ENCODE measurements around the gene SPECC1. TPM values are rescaled to one million over a fixed set of nuclear protein-coding genes. Genes with fewer than 3 reads are reported as not detected.
A peak's percentile ranks its signal among the peaks of the same experiment; 100 is the strongest.
"Not testable (repeated sequence)": the region's sequence is repeated elsewhere in the genome, so short reads cannot be mapped to it uniquely, and the experiment has no call there.

SPECC1 gene
- polyA plus RNA-seq, 1 experiment = 13.0 TPM

- TF ChIP-seq CTCF (IDR thresholded peaks at IDR 0.05; ENCODE audit: insufficient read depth, low read depth, low read length) = no peak
- H3K4me3 ChIP-seq (ENCODE audit: low read depth, low read length) = no peak overlapping the region
- POLR2A ChIA-PET = no interaction called here
- H3K27me3 ChIP-seq (ENCODE audit: control insufficient read depth, insufficient read depth, low read length) = no peaks in the 10 kb centered on the region
- H3K36me3 ChIP-seq (ENCODE audit: control insufficient read depth, insufficient read depth, low read length) = no peaks in the 10 kb centered on the region; the same call in 1 of the 2 replicates
- DNase-seq (ENCODE audit: low read depth) = no peak
- CTCF ChIA-PET = interaction anchor here (0.6 kb wide), 1 partner anchor 961 kb away, joined by 3 read pairs; no protein-coding TSS in a partner anchor
Measured at GRCh38 chr17:20259668-20260067, 250.5 kb downstream of the SPECC1 start.

DNA sequence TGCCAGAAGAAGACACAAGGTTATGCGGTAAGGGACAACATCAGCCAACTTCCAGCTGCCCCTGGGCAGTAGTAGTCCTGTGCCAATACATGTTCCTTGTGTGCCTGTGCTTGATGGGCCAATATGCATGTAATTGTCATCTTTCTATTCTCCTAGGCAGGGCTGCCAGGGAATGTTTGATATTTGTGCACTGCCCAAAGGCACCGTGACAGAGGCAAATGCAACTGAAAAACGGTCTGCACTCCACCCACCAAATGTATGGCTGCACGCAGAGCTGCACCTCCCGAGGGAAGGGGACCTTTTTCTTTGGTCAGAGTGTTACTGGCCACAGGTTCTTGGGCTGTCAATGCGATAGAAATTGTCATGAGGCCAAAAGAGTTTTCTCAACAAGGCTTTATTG, 251.1 kb downstream of the SPECC1 start:
- DNase-seq (ENCODE audit: low read depth) = no peak
- CTCF ChIA-PET = interaction anchor here (1.6 kb wide), 1 partner anchor 13 kb away, joined by 5 read pairs; no protein-coding TSS in a partner anchor
- no peak for TF ChIP-seq CTCF (IDR thresholded peaks at IDR 0.05; ENCODE audit: insufficient read depth, low read depth, low read length)
- Histone ChIP-seq H3K36me3 (ENCODE audit: control insufficient read depth, insufficient read depth, low read length) (no peaks in the 10 kb centered on the region; the same call in 1 of the 2 replicates), H3K4me3 (ENCODE audit: low read depth, low read length) (no peak overlapping the region), H3K27me3 (ENCODE audit: control insufficient read depth, insufficient read depth, low read length) (no peaks in the 10 kb centered on the region)
- POLR2A ChIA-PET = no interaction called here

DNA sequence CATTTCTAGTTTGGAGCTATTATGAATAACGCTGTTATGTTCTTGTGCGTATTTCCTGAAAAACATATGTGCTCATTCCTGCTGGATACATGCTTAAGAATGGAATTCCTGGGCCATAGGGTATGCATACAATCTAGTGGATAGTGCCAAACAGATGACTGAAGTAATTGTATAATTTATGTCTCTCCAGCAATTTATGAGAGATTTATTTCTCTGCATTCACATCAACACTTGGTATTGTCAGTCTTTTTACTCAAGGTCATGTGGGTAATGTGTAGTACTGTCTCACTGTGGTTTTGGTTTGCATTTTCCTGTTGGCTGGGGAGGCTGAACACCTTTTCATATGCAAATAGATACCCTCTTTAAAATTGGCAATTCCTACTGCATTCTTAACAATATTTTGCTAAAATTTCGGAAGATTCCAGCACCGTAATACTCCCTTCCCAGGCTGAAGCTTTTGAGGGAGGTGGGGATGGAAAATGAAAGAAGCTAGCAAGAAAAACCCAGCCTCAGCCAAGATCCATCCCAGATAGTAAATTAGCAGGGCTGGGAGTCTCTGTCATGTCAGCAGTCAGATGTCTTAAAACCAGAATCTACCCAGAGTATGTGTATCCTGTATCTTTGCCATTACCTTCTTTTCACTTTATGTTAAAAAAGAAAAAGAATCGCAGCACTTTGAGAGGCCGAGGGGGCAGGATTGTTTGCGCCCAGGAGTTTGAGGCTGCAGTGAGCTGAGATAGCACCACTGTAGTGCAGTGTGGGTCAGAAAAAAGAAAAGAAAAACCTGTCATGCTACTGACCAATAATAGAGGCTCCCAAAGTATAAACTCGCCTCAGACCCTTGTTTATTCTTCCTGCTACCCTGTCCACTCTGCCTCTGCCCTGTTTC, 253.3 kb downstream of the SPECC1 start:
- no peak overlapping the region for H3K4me3 ChIP-seq (ENCODE audit: low read depth, low read length)
- DNase-seq (ENCODE audit: low read depth) = no peak
- CTCF ChIA-PET = interaction anchor here (0.6 to 1.6 kb wide), 3 partner anchors 9 to 35 kb away, joined by 3 to 5 read pairs (median 3); no protein-coding TSS in a partner anchor
- no peaks in the 10 kb centered on the region; the same call in 1 of the 2 replicates for H3K36me3 ChIP-seq (ENCODE audit: control insufficient read depth, insufficient read depth, low read length)
- TF ChIP-seq CTCF (IDR thresholded peaks at IDR 0.05; ENCODE audit: insufficient read depth, low read depth, low read length) = no peak
- POLR2A ChIA-PET = no interaction called here
- no peaks in the 10 kb centered on the region for H3K27me3 ChIP-seq (ENCODE audit: control insufficient read depth, insufficient read depth, low read length)

DNA sequence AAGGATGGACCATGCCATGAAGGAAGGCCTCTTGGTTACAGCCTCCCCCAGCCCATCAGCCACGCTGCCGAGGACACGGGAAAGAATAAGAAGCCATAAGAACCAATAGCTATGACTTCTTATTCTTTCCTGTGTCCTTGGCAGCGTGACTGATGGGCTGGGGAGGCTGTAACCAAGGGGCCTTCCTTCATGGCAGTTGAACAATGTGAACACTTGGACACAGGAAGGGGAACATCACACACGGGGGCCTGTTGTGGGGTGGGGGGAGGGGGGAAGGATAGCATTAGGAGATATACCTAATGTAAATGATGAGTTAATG, 253.9 kb downstream of the SPECC1 start:
- DNase-seq (ENCODE audit: low read depth); H3K27me3 ChIP-seq (ENCODE audit: control insufficient read depth, insufficient read depth, low read length); H3K4me3 ChIP-seq (ENCODE audit: low read depth, low read length); CTCF ChIA-PET; POLR2A ChIA-PET; H3K36me3 ChIP-seq (ENCODE audit: control insufficient read depth, insufficient read depth, low read length): not testable (repeated sequence)

GRCh38 chr17:20263595-20263994, 254.4 kb downstream of the SPECC1 start:
- no peak for TF ChIP-seq CTCF (IDR thresholded peaks at IDR 0.05; ENCODE audit: insufficient read depth, low read depth, low read length)
- Histone ChIP-seq H3K4me3 (ENCODE audit: low read depth, low read length) (no peak overlapping the region), H3K36me3 (ENCODE audit: control insufficient read depth, insufficient read depth, low read length) (no peaks in the 10 kb centered on the region), H3K27me3 (ENCODE audit: control insufficient read depth, insufficient read depth, low read length) (no peaks in the 10 kb centered on the region)
- peak; percentile 26 for DNase-seq (ENCODE audit: low read depth)
- ChIA-PET CTCF (interaction anchor here (0.6 kb wide), 1 partner anchor 40 kb away, joined by 3 read pairs; no protein-coding TSS in a partner anchor), POLR2A (no interaction called here)
